Head of caudate nucleus (tissue), 42 donors: ENCODE data around the gene LIMS4.
"Not testable (repeated sequence)": the region's sequence is repeated elsewhere in the genome, so short reads cannot be mapped to it uniquely, and the experiment has no call there.

Experiments
- DNase-seq, 42 donors: peaks; one replicate each; pipeline versions ENCODE4 v3.0.0 to v3.0.0-alpha.2; 2020 to 2021; ENCODE audit warnings: mixed read lengths in 7 of 42
- intact Hi-C: fragments of 100-400 bp; cut with DNase I; formaldehyde crosslinking; loops from one replicate; pipeline ENCODE4 v1.15.0; 2022

LIMS4 gene

GRCh38 chr2:110472171-110473058, at the start of gene LIMS4:
Gene LIMS4, minus strand, starts transcription at chr2:110472816. Its CDS starts 38 bp downstream, at chr2:110472778.
- DNase-seq, intact Hi-C loops: not testable (repeated sequence)

GRCh38 chr2:110499755-110500377, 27.2 kb upstream of the LIMS4 start:
- DNase-seq, intact Hi-C loops: not testable (repeated sequence)

- intact Hi-C loops, DNase-seq: not testable (repeated sequence)
Observed at GRCh38 chr2:110496027-110496426, 23.4 kb upstream of the LIMS4 start.

- intact Hi-C loops, DNase-seq: not testable (repeated sequence)
Observed at GRCh38 chr2:110494488-110494887, 21.9 kb upstream of the LIMS4 start.

GRCh38 chr2:110488991-110489390, 16.4 kb upstream of the LIMS4 start:
- intact Hi-C loops, DNase-seq: not testable (repeated sequence)

GRCh38 chr2:110482697-110483096, 10.1 kb upstream of the LIMS4 start:
- DNase-seq, intact Hi-C loops: not testable (repeated sequence)

GRCh38 chr2:110481200-110481599, 8.6 kb upstream of the LIMS4 start:
- DNase-seq, intact Hi-C loops: not testable (repeated sequence)

- DNase-seq, intact Hi-C loops: not testable (repeated sequence)
Observed at GRCh38 chr2:110480084-110480483, 7.5 kb upstream of the LIMS4 start.

GRCh38 chr2:110477370-110477769, 4.8 kb upstream of the LIMS4 start:
- intact Hi-C loops, DNase-seq: not testable (repeated sequence)

GRCh38 chr2:110476952-110477351, 4.3 kb upstream of the LIMS4 start:
- DNase-seq, intact Hi-C loops: not testable (repeated sequence)

GRCh38 chr2:110475627-110476359, 3.2 kb upstream of the LIMS4 start:
- intact Hi-C loops, DNase-seq: not testable (repeated sequence)

- DNase-seq, intact Hi-C loops: not testable (repeated sequence)
Observed at GRCh38 chr2:110474898-110475297, 2.3 kb upstream of the LIMS4 start.

GRCh38 chr2:110473059-110473358, 393 bp upstream of the LIMS4 start:
- intact Hi-C loops, DNase-seq: not testable (repeated sequence)

- DNase-seq, intact Hi-C loops: not testable (repeated sequence)
Observed at GRCh38 chr2:110468921-110469320, 3.7 kb downstream of the LIMS4 start.

- DNase-seq, intact Hi-C loops: not testable (repeated sequence)
Observed at GRCh38 chr2:110465312-110465711, 7.3 kb downstream of the LIMS4 start.

GRCh38 chr2:110462458-110462857, 10.2 kb downstream of the LIMS4 start:
- DNase-seq, intact Hi-C loops: not testable (repeated sequence)

GRCh38 chr2:110460318-110460717, 12.3 kb downstream of the LIMS4 start:
- intact Hi-C loops, DNase-seq: not testable (repeated sequence)

- intact Hi-C loops, DNase-seq: not testable (repeated sequence)
Observed at GRCh38 chr2:110457214-110457590, 15.4 kb downstream of the LIMS4 start.
